HG03060 (cell line): Measurements from ENCODE around the gene CUX1.
"Not testable (repeated sequence)": the region's sequence is repeated elsewhere in the genome, so short reads cannot be mapped to it uniquely, and the experiment has no call there.

Experiments used
- ATAC-seq: cut with Tn5 transposase; IDR thresholded peaks from one replicate; pipeline ENCODE4 v1.9.1; 2021; ENCODE audit warnings: low read depth, moderate number of reproducible peaks; ENCODE audit not compliant: unreplicated experiment

CUX1 gene

GRCh38 chr7:101888564-101888963, 71.1 kb downstream of the CUX1 start:
- not testable (repeated sequence) for ATAC-seq

- ATAC-seq: no peak
These were observed 73.5 kb downstream of the CUX1 start for GRCh38 chr7:101890749-101891523.

- no peak for ATAC-seq
These were observed 74.7 kb downstream of the CUX1 start for GRCh38 chr7:101891936-101892640.

GRCh38 chr7:101893341-101894082, 76.1 kb downstream of the CUX1 start:
- no peak for ATAC-seq

- no peak for ATAC-seq
These were observed 78.9 kb downstream of the CUX1 start for GRCh38 chr7:101896316-101896715.

- no peak for ATAC-seq
These were observed 79.5 kb downstream of the CUX1 start for GRCh38 chr7:101896941-101897340.

- ATAC-seq: no peak
These were observed 80.7 kb downstream of the CUX1 start for GRCh38 chr7:101898106-101898505.

- ATAC-seq: no peak
These were observed 82.2 kb downstream of the CUX1 start for GRCh38 chr7:101899616-101900015.

GRCh38 chr7:101900103-101900502, 82.7 kb downstream of the CUX1 start:
- ATAC-seq: no peak

- no peak for ATAC-seq
These were observed 84.5 kb downstream of the CUX1 start for GRCh38 chr7:101901661-101902491.

GRCh38 chr7:101902680-101903514, 85.5 kb downstream of the CUX1 start:
- no peak for ATAC-seq

- ATAC-seq: no peak
These were observed 86.1 kb downstream of the CUX1 start for GRCh38 chr7:101903515-101903868.

GRCh38 chr7:101904019-101904418, 86.6 kb downstream of the CUX1 start:
- ATAC-seq: no peak

GRCh38 chr7:101905203-101905865, 87.9 kb downstream of the CUX1 start:
- ATAC-seq: no peak

GRCh38 chr7:101906291-101907240, 89.1 kb downstream of the CUX1 start:
- no peak for ATAC-seq

- ATAC-seq: no peak
These were observed 93.8 kb downstream of the CUX1 start for GRCh38 chr7:101910991-101911799.
